Stimulated activated CD4-positive, alpha-beta T cell treated with anti-CD3 and anti-CD28 coated beads, TNF-alpha, amount 100 ng/mL, for 24 hours (primary cell): ENCODE results near the gene TMEM178B.

Experiments used
- DNase-seq, 3 experiments: peaks; one replicate each; pipeline ENCODE4 v3.0.0-alpha.2; 2020; ENCODE audit warnings: low read depth in 3 of 3

TMEM178B gene

GRCh38 chr7:141263508-141263907 is 189.6 kb downstream of the TMEM178B start:
- DNase-seq, result no peak

- no peak for DNase-seq
Measured at GRCh38 chr7:141263983-141264382, 190.1 kb downstream of the TMEM178B start.

DNA sequence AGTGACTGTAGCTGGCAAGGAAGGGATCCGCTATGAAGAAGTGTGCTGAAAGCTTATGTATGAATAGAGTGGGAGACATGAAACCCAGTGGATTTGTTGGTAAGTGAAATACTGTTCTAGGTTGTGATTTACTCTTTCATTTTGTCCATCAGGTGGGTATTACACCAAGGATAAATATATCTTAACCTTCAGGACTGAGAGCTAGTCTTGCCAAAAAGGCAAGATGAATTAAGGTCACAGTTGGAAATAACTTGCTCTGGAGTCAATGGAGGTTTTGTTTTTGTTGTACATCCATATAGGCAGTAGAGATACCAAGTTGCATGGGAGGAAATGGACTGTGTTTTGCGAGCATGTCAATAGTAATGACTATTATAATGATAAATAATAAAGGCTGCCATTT is 190.6 kb downstream of the TMEM178B start:
- no peak for DNase-seq

GRCh38 chr7:141265668-141266067 is 191.8 kb downstream of the TMEM178B start:
- no peak for DNase-seq

GRCh38 chr7:141268614-141269013 is 194.8 kb downstream of the TMEM178B start:
- no peak for DNase-seq

DNA sequence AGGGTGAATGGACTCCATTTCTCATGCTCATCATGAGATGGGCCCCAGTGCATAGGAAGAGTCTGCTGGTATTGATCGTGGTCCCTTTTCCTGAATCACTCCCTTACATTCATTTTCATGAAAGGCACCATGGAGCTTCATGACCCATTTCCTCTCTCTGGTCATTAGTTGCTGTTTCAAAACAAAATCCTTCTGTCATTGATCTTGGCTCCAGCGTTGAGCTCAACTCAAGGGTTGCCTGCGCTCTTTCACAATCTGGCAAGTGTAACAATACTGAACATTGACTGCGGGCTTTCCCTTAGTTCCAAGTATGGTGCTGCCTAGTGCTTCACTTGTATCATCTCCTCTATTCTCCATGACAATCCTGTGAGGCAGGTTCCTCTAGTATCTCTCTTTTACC is 197.6 kb downstream of the TMEM178B start:
- no peak for DNase-seq

DNA sequence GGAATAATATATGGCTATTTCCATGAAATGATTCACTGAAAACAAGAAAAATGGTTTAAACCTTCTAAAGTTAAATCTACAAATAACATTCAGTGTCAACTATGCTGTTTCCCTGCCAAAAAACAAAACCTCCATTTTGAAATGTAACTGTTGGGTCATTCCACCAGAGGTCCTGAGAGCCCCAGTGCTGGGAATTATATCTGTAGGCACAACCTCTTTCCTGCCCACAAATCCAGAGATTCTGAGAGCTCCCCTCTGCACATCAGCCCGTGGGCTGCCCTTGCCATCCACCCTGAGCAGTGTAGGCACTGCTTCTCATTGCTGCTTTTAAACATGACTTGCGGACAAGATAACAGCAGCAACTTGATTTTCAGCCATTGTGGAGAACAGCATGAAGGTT is 198.6 kb downstream of the TMEM178B start:
- no peak for DNase-seq

GRCh38 chr7:141275350-141275749 is 201.5 kb downstream of the TMEM178B start:
- DNase-seq, result no peak

DNA sequence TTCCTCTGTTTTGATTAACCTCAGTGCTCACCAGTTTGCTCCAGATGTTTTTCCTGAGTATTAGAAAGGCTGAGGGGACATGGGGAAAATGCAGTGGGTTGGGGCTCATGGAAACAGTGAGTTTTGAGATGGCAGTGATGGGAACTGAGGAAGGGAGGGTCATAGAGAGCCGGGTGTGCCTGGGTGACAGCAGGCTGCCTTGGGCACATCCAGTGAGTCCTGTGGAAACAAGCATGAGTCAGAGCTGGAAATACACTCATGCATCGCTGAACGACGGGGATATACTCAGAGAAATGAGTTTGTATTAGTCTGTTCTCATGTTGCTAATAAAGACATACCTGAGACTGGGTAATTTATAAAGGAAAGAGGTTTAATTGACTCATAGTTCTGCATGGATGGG is 202.2 kb downstream of the TMEM178B start:
- DNase-seq, result no peak

GRCh38 chr7:141280100-141280499 is 206.2 kb downstream of the TMEM178B start:
- DNase-seq, result no peak

- DNase-seq, result no peak
Measured at GRCh38 chr7:141281311-141281710, 207.4 kb downstream of the TMEM178B start.

GRCh38 chr7:141286522-141286921 is 212.7 kb downstream of the TMEM178B start:
- DNase-seq, result no peak

DNA sequence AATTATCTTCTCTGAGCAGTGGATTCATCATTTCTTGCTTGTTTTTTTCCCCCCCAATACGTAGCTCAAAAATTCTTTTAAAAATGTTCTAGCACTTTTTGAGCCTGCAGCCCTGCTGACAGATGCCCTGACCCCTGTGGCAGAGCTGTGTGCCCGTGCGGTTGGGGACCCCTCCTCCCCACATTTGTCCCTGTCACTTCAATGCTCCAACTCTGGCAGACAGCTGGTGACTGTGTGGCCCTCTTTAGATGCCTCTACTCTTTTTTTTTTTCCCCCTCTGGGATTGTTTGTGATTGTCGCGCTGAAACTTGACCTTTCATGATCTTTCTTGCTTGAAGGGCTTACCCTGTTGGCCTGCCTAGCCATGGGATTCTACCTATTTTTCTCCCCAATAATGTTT is 214.1 kb downstream of the TMEM178B start:
- no peak for DNase-seq

DNA sequence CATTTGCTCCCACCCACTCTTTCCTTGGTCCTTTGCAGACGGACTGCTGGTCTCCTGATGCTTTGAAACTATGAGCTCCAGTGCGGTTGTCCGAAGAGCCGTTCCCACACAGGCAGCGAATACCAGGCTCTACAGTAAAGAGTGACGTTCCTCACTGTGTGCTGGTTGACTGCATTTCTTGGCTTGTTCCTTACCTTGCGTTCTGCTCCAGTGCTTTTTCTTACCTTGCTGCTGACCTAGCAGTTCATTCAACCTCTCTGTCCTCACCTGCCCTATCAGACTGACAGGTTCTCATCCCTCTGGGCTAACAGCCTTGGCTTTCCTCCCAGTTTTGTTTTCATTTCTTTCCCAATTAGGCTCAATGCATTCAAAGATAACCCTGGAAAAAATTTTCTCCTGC is 214.8 kb downstream of the TMEM178B start:
- no peak for DNase-seq

GRCh38 chr7:141290365-141290764 is 216.5 kb downstream of the TMEM178B start:
- DNase-seq, result no peak

DNA sequence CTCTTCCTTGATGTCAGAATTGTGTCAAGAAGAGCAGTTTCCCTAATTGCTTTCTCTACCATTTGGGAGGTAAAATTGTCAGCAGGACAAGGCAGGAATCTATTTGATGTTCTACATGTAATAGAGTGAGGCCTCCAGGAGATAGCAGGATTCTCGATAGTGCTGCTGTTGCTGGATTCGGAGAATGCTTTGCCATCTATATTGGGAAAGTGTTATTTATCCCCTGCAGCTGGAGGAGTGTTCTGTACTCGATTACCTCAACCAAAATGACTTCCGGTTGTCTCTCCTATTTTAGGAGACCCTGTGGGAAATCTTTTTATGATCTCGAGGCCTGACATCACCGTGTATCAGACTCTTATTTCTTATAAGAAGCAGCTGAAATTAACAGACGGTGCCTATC is 217.1 kb downstream of the TMEM178B start:
- no peak for DNase-seq

DNA sequence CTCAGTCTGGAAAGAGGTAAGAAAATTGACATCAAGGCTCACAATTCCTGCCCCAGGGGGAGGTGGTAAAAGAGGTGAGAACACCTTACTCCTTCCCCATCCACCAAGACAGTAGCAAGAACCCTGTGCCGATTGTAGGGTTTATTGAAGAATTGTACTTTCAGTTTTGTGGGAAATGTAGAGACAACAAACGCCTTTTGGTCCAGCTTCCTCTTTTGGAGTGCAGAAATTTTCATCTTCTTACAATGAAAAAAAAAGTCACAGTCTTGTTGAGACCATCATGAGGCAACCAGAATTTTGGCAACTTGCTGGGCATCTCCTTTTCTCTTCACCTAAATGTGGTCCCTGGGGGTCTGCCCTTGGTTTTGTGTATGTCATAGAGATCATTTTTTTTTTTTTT is 217.7 kb downstream of the TMEM178B start:
- no peak for DNase-seq

DNA sequence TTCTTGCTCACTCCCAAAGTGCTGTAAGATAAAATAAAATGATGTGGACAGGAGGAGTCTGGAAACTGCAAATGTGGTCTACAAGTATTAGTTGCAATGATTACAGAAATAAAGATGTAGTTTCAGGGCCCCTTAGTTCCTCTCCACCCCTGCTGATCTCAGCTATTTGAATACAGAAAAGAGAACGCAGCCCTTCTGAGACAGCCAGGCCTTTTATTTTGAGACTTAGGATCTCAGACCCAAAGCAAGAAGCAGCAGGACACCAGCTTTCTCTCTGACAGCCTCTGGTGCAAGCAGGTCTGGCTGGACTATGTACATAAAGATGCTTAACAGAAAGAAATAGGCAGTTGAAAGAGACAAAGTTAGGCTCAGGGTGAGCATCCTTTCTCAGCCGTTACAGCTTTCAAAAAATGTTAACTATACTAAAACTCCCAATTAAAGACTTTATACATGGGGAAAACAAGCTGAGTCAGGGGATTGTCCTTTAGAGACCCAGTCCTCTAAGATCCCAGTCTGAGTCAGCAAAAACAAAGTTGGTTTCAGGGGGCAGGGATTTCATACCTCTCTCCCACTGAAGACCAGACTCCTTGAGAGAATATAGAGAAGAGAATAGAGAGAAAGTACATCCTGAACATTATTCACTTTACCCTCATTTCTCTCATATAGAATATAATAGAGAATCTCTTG is 220.4 kb downstream of the TMEM178B start:
- no peak for DNase-seq

DNA sequence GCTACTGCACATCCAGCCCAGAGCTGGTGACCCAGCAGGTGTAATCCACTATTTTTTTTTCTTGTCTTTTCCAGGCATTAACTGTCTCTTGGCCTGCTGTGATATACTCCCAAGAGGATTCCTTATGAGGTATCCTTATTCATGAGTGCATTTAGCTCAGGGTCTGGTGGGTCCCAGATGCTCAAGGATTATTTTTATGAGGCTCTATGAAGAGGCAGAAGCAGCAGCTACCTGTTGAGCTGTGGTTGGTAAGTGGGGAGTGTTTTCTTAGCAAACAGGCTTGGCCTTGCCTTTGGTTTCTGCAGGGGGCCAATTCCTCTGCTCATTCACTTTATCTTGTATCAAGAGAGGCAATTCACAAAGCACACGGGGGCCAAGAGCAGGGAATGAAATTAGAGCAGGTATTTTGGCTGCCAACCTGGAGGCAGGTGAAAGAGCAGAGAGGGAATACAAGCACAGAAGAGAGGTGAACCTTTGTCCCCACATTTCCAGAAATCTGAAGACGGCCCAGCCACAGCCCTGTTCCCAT is 221.6 kb downstream of the TMEM178B start:
- DNase-seq, result no peak

GRCh38 chr7:141300816-141301215 is 227.0 kb downstream of the TMEM178B start:
- DNase-seq, result no peak

- DNase-seq, result no peak
Measured at GRCh38 chr7:141301544-141301943, 227.7 kb downstream of the TMEM178B start.

GRCh38 chr7:141302617-141303016 is 228.8 kb downstream of the TMEM178B start:
- no peak for DNase-seq

GRCh38 chr7:141304291-141304690 is 230.4 kb downstream of the TMEM178B start:
- no peak for DNase-seq

DNA sequence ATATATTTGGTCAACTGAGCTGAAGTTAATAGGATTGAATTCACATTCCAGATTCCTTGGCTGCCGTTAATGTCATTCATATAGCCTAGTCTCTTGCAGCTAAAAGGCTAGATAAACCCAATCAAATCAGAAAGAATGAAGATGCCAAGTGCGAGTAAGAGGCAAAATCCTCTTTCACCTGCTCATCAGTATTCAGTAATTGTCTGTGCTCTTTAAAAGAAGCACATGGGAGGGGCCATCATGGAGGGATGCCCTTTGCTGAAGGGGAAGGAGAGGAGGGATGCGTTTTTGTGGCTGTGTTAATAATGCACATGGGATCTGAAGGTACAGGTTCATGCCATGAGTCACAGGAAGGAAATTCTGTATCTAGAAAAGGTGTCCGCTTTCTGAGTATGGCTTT is 232.2 kb downstream of the TMEM178B start:
- DNase-seq, result no peak
